Activated CD8-positive, alpha-beta T cell treated with anti-CD3 and anti-CD28 coated beads for 36 hours (primary cell): ENCODE measurements around the gene JADE2. TPM values are rescaled to one million over a fixed set of nuclear protein-coding genes. Genes with fewer than 3 reads are reported as not detected.
"Not testable (repeated sequence)": the region's sequence is repeated elsewhere in the genome, so short reads cannot be mapped to it uniquely, and the experiment has no call there.

Experiments
- ATAC-seq: fragments of 200-7000 bp; cut with Tn5 transposase; one replicate; pipeline ENCODE4 v1.10.0; 2021; ENCODE audit warnings: mild to moderate bottlenecking, moderate library complexity
- CTCF ChIA-PET: fragments of 350-600 bp; sonication (Branson Sonifier 250); formaldehyde crosslinking; loops from one replicate; lab custom pipeline; 2021; ENCODE audit warnings: antibody characterized with exemption; lab: Charles Lee
- POLR2A ChIA-PET: fragments of 350-600 bp; sonication (Branson Sonifier 250); formaldehyde crosslinking; loops from one replicate; lab custom pipeline; 2021; ENCODE audit warnings: antibody characterized with exemption; lab: Charles Lee
- DNase-seq: peaks from one replicate; pipeline ENCODE4 v3.0.0-alpha.2; 2020
- H3K27ac Mint-ChIP-seq: one replicate; pipeline ENCODE4 v1.8.0; 2021; ENCODE audit warnings: mild to moderate bottlenecking, mixed read lengths
- H3K27me3 Mint-ChIP-seq: one replicate; pipeline ENCODE4 v1.8.0; 2021; ENCODE audit warnings: mixed read lengths
- H3K36me3 Mint-ChIP-seq: one replicate; pipeline ENCODE4 v1.8.0; 2021; ENCODE audit warnings: low read depth, mixed read lengths
- H3K4me1 Mint-ChIP-seq: one replicate; pipeline ENCODE4 v1.8.0; 2021; ENCODE audit warnings: low read depth, mixed read lengths
- H3K4me3 Mint-ChIP-seq: one replicate; pipeline ENCODE4 v1.8.0; 2021; ENCODE audit warnings: mild to moderate bottlenecking, moderate library complexity, mixed read lengths
- H3K9me3 Mint-ChIP-seq: one replicate; pipeline ENCODE4 v1.8.0; 2021; ENCODE audit warnings: mixed read lengths
- CTCF ChIP-seq: fragments of 200-600 bp; IDR thresholded peaks from one replicate; pipeline ENCODE4 v1.8.0; 2022; ENCODE audit warnings: antibody characterized with exemption, mild to moderate bottlenecking
- intact Hi-C: fragments of 100-400 bp; cut with micrococcal nuclease; formaldehyde crosslinking; loops from one replicate; pipeline ENCODE4 v1.10.0; 2022
- total RNA-seq, 2 experiments: library from RNA; stranded (reverse); gene quantifications; one replicate each; pipeline ENCODE4 v1.2.3, GENCODE V29; 2021

Gene JADE2
- total RNA-seq, 2 experiments from 2014 or later, result 58.7 to 61.2 TPM

DNA sequence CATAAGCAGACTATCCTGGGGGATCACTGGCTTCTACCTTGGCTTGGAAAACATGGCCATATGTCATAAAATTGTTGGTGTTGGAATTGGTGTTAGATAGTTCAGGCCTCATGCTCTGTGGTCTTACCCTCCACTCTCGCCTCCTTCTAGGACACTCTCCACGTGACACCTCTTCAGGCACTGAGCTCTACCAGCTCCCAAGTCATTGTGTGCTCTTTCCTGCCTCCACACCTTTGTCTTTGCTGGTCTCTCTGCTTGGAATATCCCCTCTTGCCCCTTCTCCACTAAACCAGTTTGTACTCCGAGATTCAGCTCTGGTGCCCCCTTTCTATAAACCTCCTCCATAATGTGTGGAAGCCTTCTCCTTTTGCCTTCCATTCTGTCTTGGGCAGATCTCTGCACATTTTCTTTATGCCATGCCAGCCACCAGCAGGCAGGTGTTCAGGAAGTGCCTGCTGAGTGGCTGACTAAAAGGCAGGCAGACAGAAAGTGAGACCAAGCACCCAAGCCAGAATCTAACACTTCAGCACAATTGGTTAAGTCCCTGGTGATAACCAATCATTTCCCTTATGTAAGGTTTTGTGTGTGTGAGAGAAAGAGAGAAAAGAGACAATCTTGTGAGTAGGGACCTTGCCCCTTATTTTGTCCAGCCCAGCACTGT lies 69.5 kb downstream of the JADE2 start:
- DNase-seq (peak; percentile 24), ATAC-seq (peak; percentile 59)
- Mint-ChIP-seq H3K9me3 (no peaks in the 10 kb centered on the region), H3K27me3 (no peaks in the 10 kb centered on the region), H3K36me3 (no peaks in the 10 kb centered on the region), H3K4me3 (no peak overlapping the region), H3K27ac (no peak overlapping the region), H3K4me1 (peaks cover 8% of the 10 kb centered on the region)
- TF ChIP-seq CTCF, result no peak
- POLR2A ChIA-PET, result interaction anchor here (0.5 to 1.0 kb wide), 4 partner anchors 12 to 158 kb away, joined by 3 read pairs; partner anchors contain the start of gene SAR1B
- intact Hi-C loops, result no loop called here
- CTCF ChIA-PET, result interaction anchor here (0.6 to 5.7 kb wide), 2 partner anchors 8 to 291 kb away, joined by 3 to 41 read pairs; no protein-coding TSS in a partner anchor

GRCh38 chr5:134595458-134595838 lies 70.0 kb downstream of the JADE2 start:
- H3K4me1 Mint-ChIP-seq, result peaks cover 9% of the 10 kb centered on the region

DNA sequence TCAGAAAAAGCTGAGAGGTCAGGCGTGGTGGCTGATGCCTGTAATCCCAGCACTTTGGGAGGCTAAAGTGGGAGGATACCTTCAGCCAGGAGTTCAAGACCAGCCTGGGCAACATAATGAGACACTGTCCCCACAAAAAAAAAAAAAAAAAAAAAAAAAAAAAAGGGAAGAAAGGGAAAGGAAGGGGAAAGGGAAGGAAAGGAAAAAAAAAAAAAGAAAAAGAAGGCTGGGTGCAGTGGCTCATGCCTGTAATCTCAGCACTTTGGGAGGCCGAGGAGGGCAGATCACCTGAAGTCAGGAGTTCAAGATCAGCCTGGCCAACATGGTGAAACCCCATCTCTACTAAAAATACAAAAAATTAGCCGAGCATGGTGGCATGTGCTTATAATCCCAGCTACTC lies 74.3 kb downstream of the JADE2 start:
- H3K36me3 Mint-ChIP-seq, DNase-seq, H3K4me3 Mint-ChIP-seq, H3K27ac Mint-ChIP-seq, H3K27me3 Mint-ChIP-seq, ATAC-seq, intact Hi-C loops, H3K9me3 Mint-ChIP-seq: not testable (repeated sequence)
- ChIA-PET CTCF (interaction anchor here (5.7 kb wide), 1 partner anchor 12 kb away, joined by 41 read pairs; no protein-coding TSS in a partner anchor), POLR2A (interaction anchor here (0.8 to 1.3 kb wide), 2 partner anchors 10 to 32 kb away, joined by 3 to 4 read pairs; no protein-coding TSS in a partner anchor)
- peaks cover 33% of the 10 kb centered on the region for H3K4me1 Mint-ChIP-seq

More at GRCh38 chr5:134595458-134595838, 70.0 kb downstream of the JADE2 start:
- no peak for DNase-seq
- H3K9me3 Mint-ChIP-seq, result no peaks in the 10 kb centered on the region
- intact Hi-C loops, result no loop called here
- ChIA-PET CTCF (interaction anchor here (0.6 to 5.7 kb wide), 2 partner anchors 8 to 292 kb away, joined by 3 to 41 read pairs; no protein-coding TSS in a partner anchor), POLR2A (interaction anchor here (0.5 to 1.0 kb wide), 4 partner anchors 11 to 159 kb away, joined by 3 read pairs; partner anchors contain the start of gene SAR1B)
- TF ChIP-seq CTCF, result no peak
- no peak overlapping the region for H3K27ac Mint-ChIP-seq
- H3K27me3 Mint-ChIP-seq, result no peaks in the 10 kb centered on the region
- no peak for ATAC-seq
- H3K4me3 Mint-ChIP-seq, result no peak overlapping the region
- no peaks in the 10 kb centered on the region for H3K36me3 Mint-ChIP-seq

- no peaks in the 10 kb centered on the region for H3K27me3 Mint-ChIP-seq
- H3K27ac Mint-ChIP-seq, result no peak overlapping the region
- TF ChIP-seq CTCF, result no peak
- H3K36me3 Mint-ChIP-seq, result peaks cover 8% of the 10 kb centered on the region
- intact Hi-C loops, result no loop called here
- H3K4me3 Mint-ChIP-seq, result no peak overlapping the region
- H3K4me1 Mint-ChIP-seq, result peaks cover 33% of the 10 kb centered on the region
- ATAC-seq (no peak), DNase-seq (no peak)
- CTCF ChIA-PET, result interaction anchor here (5.7 kb wide), 1 partner anchor 13 kb away, joined by 41 read pairs; no protein-coding TSS in a partner anchor
- POLR2A ChIA-PET, result interaction anchor here (1.3 kb wide), 1 partner anchor 31 kb away, joined by 3 read pairs; no protein-coding TSS in a partner anchor
- H3K9me3 Mint-ChIP-seq, result no peaks in the 10 kb centered on the region
Measured at GRCh38 chr5:134600600-134600999, 75.1 kb downstream of the JADE2 start.

GRCh38 chr5:134603059-134603458 lies 77.6 kb downstream of the JADE2 start:
- ChIA-PET POLR2A (interaction anchor here (1.1 kb wide), 1 partner anchor 12 kb away, joined by 4 read pairs; no protein-coding TSS in a partner anchor), CTCF (interaction anchor here (1.6 to 2.5 kb wide), 2 partner anchors 11 to 16 kb away, joined by 4 to 17 read pairs; no protein-coding TSS in a partner anchor)
- peak; percentile 90 for ATAC-seq
- H3K27ac Mint-ChIP-seq, result no peak overlapping the region
- no peak overlapping the region for H3K4me3 Mint-ChIP-seq
- H3K27me3 Mint-ChIP-seq, result no peaks in the 10 kb centered on the region
- peaks cover 36% of the 10 kb centered on the region for H3K4me1 Mint-ChIP-seq
- intact Hi-C loops, result no loop called here
- H3K36me3 Mint-ChIP-seq, result peaks cover 19% of the 10 kb centered on the region
- DNase-seq, result no peak
- TF ChIP-seq CTCF, result no peak
- no peaks in the 10 kb centered on the region for H3K9me3 Mint-ChIP-seq
